Heart right ventricle (tissue), 16 donors: ENCODE measurements around the gene KCNIP1. TPM values are rescaled to one million over a fixed set of nuclear protein-coding genes. Genes with fewer than 3 reads are reported as not detected.

ENCODE experiments used
- ATAC-seq, 8 donors: fragments of 200-7000 bp; cut with Tn5 transposase; one replicate each; pipeline ENCODE4 v1.9.1; 2020; ENCODE audit warnings: mild to moderate bottlenecking in 8 of 8, moderate library complexity in 8 of 8, moderate number of reproducible peaks in 1 of 8
- DNase-seq, 2 donors: peaks; one replicate each; pipeline ENCODE4 v3.0.0-alpha.2; 2020
- H3K27ac ChIP-seq, 10 donors: fragments of 200-600 bp; sonication (generic) in 2 of 10; one replicate each; pipeline versions ENCODE4 v1.5.0 to v1.8.0; 2020 to 2022; ENCODE audit warnings: mild to moderate bottlenecking in 3 of 10
- H3K27me3 ChIP-seq, 7 donors: fragments of 200-600 bp; one replicate each; pipeline ENCODE4 v1.8.0; 2021 to 2022; ENCODE audit warnings: mild to moderate bottlenecking in 2 of 7
- H3K36me3 ChIP-seq, 9 donors: fragments of 200-600 bp; sonication (generic) in 1 of 9; one replicate each; pipeline versions ENCODE4 v1.5.0 to v1.8.0; 2020 to 2022; ENCODE audit warnings: mild to moderate bottlenecking in 2 of 9
- H3K4me1 ChIP-seq, 9 donors: fragments of 200-600 bp; sonication (generic) in 1 of 9; one replicate each; pipeline versions ENCODE4 v1.5.0 to v1.8.0; 2020 to 2022; ENCODE audit warnings: mild to moderate bottlenecking in 4 of 9
- H3K4me3 ChIP-seq, 10 donors: fragments of 200-600 bp; sonication (generic) in 2 of 10; one replicate each; pipeline versions ENCODE4 v1.5.0 to v1.8.0; 2020 to 2022; ENCODE audit warnings: mild to moderate bottlenecking in 7 of 10, moderate library complexity in 2 of 10
- H3K9me3 ChIP-seq, 11 donors: fragments of 200-600 bp in 10 of 11; sonication (generic) in 2 of 11; one replicate each; pipeline versions ENCODE4 v1.5.0 to v1.8.0; 2013 to 2022; ENCODE audit warnings: mild to moderate bottlenecking in 2 of 11, control low read depth in 1 of 11, moderate library complexity in 1 of 11
- CTCF ChIP-seq, 9 donors: fragments of 200-600 bp; sonication (generic) in 2 of 9; IDR thresholded peaks; one replicate each; pipeline versions ENCODE4 v1.5.0 to v1.8.0; 2021 to 2022; ENCODE audit warnings: antibody characterized with exemption in 9 of 9, mild to moderate bottlenecking in 5 of 9, moderate library complexity in 1 of 9
- WGBS, 2 donors: extraction: QIAGEN DNeasy Blood & Tissue Kit; methylation state at CpG; one replicate each; pipeline ENCODE4 v1.1.7; 2013; ENCODE audit warnings: inconsistent platforms in 1 of 2; 5-methylcytosine and 5-hydroxymethylcytosine counted together
- intact Hi-C, 10 donors: fragments of 100-400 bp; cut with DNase I; formaldehyde crosslinking; loops; one replicate each; pipeline versions ENCODE4 v1.11.1 to v1.14.2; 2022
- polyA plus RNA-seq, 2 donors: library from polyadenylated mRNA; stranded (reverse); fragments of 200-250 nt; gene quantifications; one replicate each; pipeline ENCODE4 v1.2.3, GENCODE V29; 2013
- total RNA-seq, 10 donors: library from RNA; stranded (reverse); fragmentation: NEBNext Ultra II Directional in 3 of 10; extraction: Animal tissue kit (Norgen Biotek cat#: 25700) in 3 of 10; gene quantifications; one replicate each; pipeline versions ENCODE4 v1.2.1 to v1.2.4, GENCODE V29; 2021 to 2023
- donor health status: Arrhythmogenic right ventricular cardiomyopathy.
- donor health status: ischemic (EF 13 %, LVEDD 7.1; RV severe dilation, severe dysfunction).
- donor health status: healthy with polysubstance abuse.
- donor health status: DM: no; HTN: yes; CAD: no.
- donor health status: DM: no; HTN: no; CAD: no.
- donor health status: ischemic (EF 25% LVEDD 6.9; RV normal size, moderate dysfunction).
- donor health status: ischemic (EF 25% LVEDD 5.7; RV mildly dilated, moderate dysfunction).
- donor health status: healthy.
- donor health status: DM: yes; HTN: yes; CAD: no.
- donor health status: Ischemic cardiomyopathy.
- donor health status: ischemic (EF 35%, LVEDD 5.7; RV mildly dilated, moderate dysfunction).
- donor health status: nonischemic (EF 11% LVEDD 7.7; RV severe dilation, severe dysfunction).
- donor health status: DM: yes; HTN: yes; CAD: no.
- donor health status: PGD.
- donor health status: ischemic (EF 29% LVEDD 5.4; RV normal size, mild dysfunction).
- donor health status: nonischemic (EF 23%, LVEDD 6.1; RV moderate dilation, normal function).

Gene KCNIP1
- total and polyA plus RNA-seq, 12 donors: 0.06 to 0.67 (median 0.21) TPM; not detected in 7

- no peak for ATAC-seq
- no peak overlapping the region for H3K4me3 ChIP-seq
- H3K27me3 ChIP-seq: peaks cover 0 to under 1% (median 0%) of the 10 kb centered on the region in 7 donors
- peaks cover 0 to 3% (median under 1%) of the 10 kb centered on the region in 9 donors for H3K4me1 ChIP-seq
- peaks cover 0 to 20% (median 0%) of the 10 kb centered on the region in 11 donors for H3K9me3 ChIP-seq
- intact Hi-C loops: no loop called here
- 58 to 61% methylated on average over 3 of the region's 3 CpGs for WGBS, 2 donors
- H3K36me3 ChIP-seq: peaks cover 0 to 5% (median 0%) of the 10 kb centered on the region in 9 donors
- TF ChIP-seq CTCF (IDR thresholded peaks at IDR 0.05): no peak
- DNase-seq: no peak
- no peak overlapping the region for H3K27ac ChIP-seq
Measured at GRCh38 chr5:170738840-170739239, 235.0 kb downstream of the KCNIP1 start.

GRCh38 chr5:170739446-170739845 lies 235.6 kb downstream of the KCNIP1 start:
- Histone ChIP-seq H3K9me3 (peaks cover 0 to 17% (median 0%) of the 10 kb centered on the region in 11 donors), H3K4me1 (peaks cover 0 to 9% (median 5%) of the 10 kb centered on the region in 9 donors), H3K27ac (no peak overlapping the region), H3K4me3 (no peak overlapping the region), H3K36me3 (peaks cover 0 to 5% (median 0%) of the 10 kb centered on the region in 9 donors), H3K27me3 (peaks cover 0 to 7% (median 0%) of the 10 kb centered on the region in 7 donors)
- no peak for DNase-seq
- WGBS, 2 donors: 92 to 96% methylated on average over 4 of the region's 4 CpGs
- TF ChIP-seq CTCF (IDR thresholded peaks at IDR 0.05): no peak
- intact Hi-C loops: no loop called here
- no peak for ATAC-seq

GRCh38 chr5:170740551-170741205 lies 236.9 kb downstream of the KCNIP1 start:
- Histone ChIP-seq H3K27ac (no peak overlapping the region), H3K4me1 (peaks cover 7 to 21% (median 17%) of the 10 kb centered on the region in 9 donors), H3K9me3 (peaks cover 0 to 5% (median 0%) of the 10 kb centered on the region in 11 donors), H3K4me3 (no peak overlapping the region), H3K36me3 (peaks cover 0 to 3% (median 0%) of the 10 kb centered on the region in 9 donors), H3K27me3 (peaks cover 0 to 19% (median 0%) of the 10 kb centered on the region in 7 donors)
- DNase-seq (no peak), ATAC-seq (no peak)
- intact Hi-C loops: loop anchor here in 6 of 10 donors (5.0 to 10.0 kb wide), 4 partner anchors 103 to 604 kb away; no protein-coding TSS in a partner anchor
- TF ChIP-seq CTCF (IDR thresholded peaks at IDR 0.05): no peak
- 78 to 91% methylated on average over 3 of the region's 3 CpGs for WGBS, 2 donors

GRCh38 chr5:170741801-170742200 lies 238.0 kb downstream of the KCNIP1 start:
- Histone ChIP-seq H3K27me3 (peaks cover 0 to 21% (median 0%) of the 10 kb centered on the region in 7 donors), H3K4me3 (no peak overlapping the region), H3K36me3 (no peaks in the 10 kb centered on the region), H3K4me1 (peaks cover 13 to 32% (median 28%) of the 10 kb centered on the region in 9 donors), H3K9me3 (no peaks in the 10 kb centered on the region), H3K27ac (no peak overlapping the region)
- 76 to 77% methylated on average over 8 of the region's 8 CpGs for WGBS, 2 donors
- intact Hi-C loops: loop anchor here in 6 of 10 donors (5.0 to 10.0 kb wide), 4 partner anchors 104 to 603 kb away; no protein-coding TSS in a partner anchor
- no peak for DNase-seq
- no peak for ATAC-seq
- TF ChIP-seq CTCF (IDR thresholded peaks at IDR 0.05): no peak
